ENCODE results near the gene S100A13. TPM values are rescaled to one million over a fixed set of nuclear protein-coding genes. Genes with fewer than 3 reads are reported as not detected.

The S100A13 gene
- total RNA-seq, 1 experiment from 2014 or later, result 120 TPM

- BruUV-seq (replicated peaks), result no TSS peak
- no peak for DNase-seq
- intact Hi-C loops (cut with micrococcal nuclease; ENCODE audit: unreplicated experiment), result no loop called here
- Histone ChIP-seq H3K9me2 (ENCODE audit: insufficient read depth) (no peaks in the 10 kb centered on the region), H2AFZ (no peak overlapping the region), H3K27ac (no peak overlapping the region), H3K9me3 (ENCODE audit: insufficient read depth, low read depth) (no peaks in the 10 kb centered on the region), H3K27me3 (ENCODE audit: insufficient read depth, low read depth) (no peaks in the 10 kb centered on the region), H3K4me3 (no peak overlapping the region), H4K20me1 (ENCODE audit: insufficient read depth) (no peaks in the 10 kb centered on the region), H3K4me2 (no peak overlapping the region), H3K36me3 (ENCODE audit: low read depth) (peaks cover 23% of the 10 kb centered on the region), H3F3A (ENCODE audit: insufficient read depth, low read depth) (peaks cover 67% of the 10 kb centered on the region), H3K79me2 (ENCODE audit: low read depth) (peaks cover 32% of the 10 kb centered on the region), H3K4me1 (replicated peaks; ENCODE audit: insufficient read depth) (peaks cover 57% of the 10 kb centered on the region)
- CTCF ChIA-PET, result interaction anchor here (1.2 kb wide), 1 partner anchor 9 kb away, joined by 3 read pairs; no protein-coding TSS in a partner anchor
- TF ChIP-seq EZH2 (IDR thresholded peaks at IDR 0.05; ENCODE audit: low read depth) (no peak), CTCF (conservative IDR thresholded peaks at IDR 0.05) (no peak)
- POLR2A ChIA-PET (ENCODE audit: unreplicated experiment), result no interaction called here
Observed at GRCh38 chr1:153606194-153606593, 21.1 kb downstream of the S100A13 start.

- Histone ChIP-seq H3K4me1 (replicated peaks; ENCODE audit: insufficient read depth) (peaks cover 37% of the 10 kb centered on the region), H2AFZ (no peak overlapping the region), H3K9me2 (ENCODE audit: insufficient read depth) (no peaks in the 10 kb centered on the region), H3K27ac (no peak overlapping the region), H4K20me1 (ENCODE audit: insufficient read depth) (no peaks in the 10 kb centered on the region), H3K27me3 (ENCODE audit: insufficient read depth, low read depth) (no peaks in the 10 kb centered on the region), H3F3A (ENCODE audit: insufficient read depth, low read depth) (peaks cover 58% of the 10 kb centered on the region; the same call in 1 of the 2 replicates), H3K4me3 (no peak overlapping the region), H3K9me3 (ENCODE audit: insufficient read depth, low read depth) (no peaks in the 10 kb centered on the region), H3K4me2 (no peak overlapping the region), H3K79me2 (ENCODE audit: low read depth) (peaks cover 13% of the 10 kb centered on the region), H3K36me3 (ENCODE audit: low read depth) (peaks cover 19% of the 10 kb centered on the region)
- no peak for DNase-seq
- CTCF ChIA-PET, result interaction anchor here (0.7 kb wide), 1 partner anchor 69 kb away, joined by 7 read pairs; no protein-coding TSS in a partner anchor
- TF ChIP-seq EZH2 (IDR thresholded peaks at IDR 0.05; ENCODE audit: low read depth) (no peak), CTCF (conservative IDR thresholded peaks at IDR 0.05) (no peak)
- POLR2A ChIA-PET (ENCODE audit: unreplicated experiment), result no interaction called here
- intact Hi-C loops (cut with micrococcal nuclease; ENCODE audit: unreplicated experiment), result no loop called here
- no TSS peak for BruUV-seq (replicated peaks)
Observed at GRCh38 chr1:153602749-153603148, 24.6 kb downstream of the S100A13 start.

- no peaks in the 10 kb centered on the region for H4K20me1 ChIP-seq (ENCODE audit: insufficient read depth)
- H3K9me2 ChIP-seq (ENCODE audit: insufficient read depth), result no peaks in the 10 kb centered on the region
- no peak overlapping the region for H3K4me2 ChIP-seq
- H3K79me2 ChIP-seq (ENCODE audit: low read depth), result no peaks in the 10 kb centered on the region
- no peaks in the 10 kb centered on the region for H3K9me3 ChIP-seq (ENCODE audit: insufficient read depth, low read depth)
- H3K27me3 ChIP-seq (ENCODE audit: insufficient read depth, low read depth), result no peaks in the 10 kb centered on the region
- H3F3A ChIP-seq (ENCODE audit: insufficient read depth, low read depth), result peaks cover 47% of the 10 kb centered on the region; the same call in 1 of the 2 replicates
- H3K4me1 ChIP-seq (replicated peaks; ENCODE audit: insufficient read depth), result peaks cover 34% of the 10 kb centered on the region
- peaks cover 7% of the 10 kb centered on the region; the same call in 1 of the 2 replicates for H3K36me3 ChIP-seq (ENCODE audit: low read depth)
- intact Hi-C loops (cut with micrococcal nuclease; ENCODE audit: unreplicated experiment), result no loop called here
- no TSS peak for BruUV-seq (replicated peaks)
- DNase-seq, result no peak
- H3K27ac ChIP-seq, result no peak overlapping the region
- ChIA-PET POLR2A (ENCODE audit: unreplicated experiment) (no interaction called here), CTCF (interaction anchor here (0.6 kb wide), 1 partner anchor 632 kb away, joined by 3 read pairs; no protein-coding TSS in a partner anchor)
- TF ChIP-seq CTCF (conservative IDR thresholded peaks at IDR 0.05) (no peak), EZH2 (IDR thresholded peaks at IDR 0.05; ENCODE audit: low read depth) (no peak)
- no peak overlapping the region for H3K4me3 ChIP-seq
- H2AFZ ChIP-seq, result no peak overlapping the region
Observed at GRCh38 chr1:153599847-153600246, 27.5 kb downstream of the S100A13 start.

Data from PC-9 (cell line).